ENCODE results near the gene PARM1.

The PARM1 gene

GRCh38 chr4:74942251-74942917 is 9.5 kb downstream of the PARM1 start:
- no peak for DNase-seq (ENCODE audit: low read depth, low spot score)

GRCh38 chr4:74942918-74943253 is 10.0 kb downstream of the PARM1 start:
- no peak for DNase-seq (ENCODE audit: low read depth, low spot score)

- DNase-seq (ENCODE audit: low read depth, low spot score): no peak
These were observed 11.5 kb downstream of the PARM1 start for GRCh38 chr4:74944354-74944793.

- no peak for DNase-seq (ENCODE audit: low read depth, low spot score)
These were observed 13.3 kb downstream of the PARM1 start for GRCh38 chr4:74946196-74946595.

GRCh38 chr4:74947798-74948197 is 14.9 kb downstream of the PARM1 start:
- DNase-seq (ENCODE audit: low read depth, low spot score): no peak

GRCh38 chr4:74948236-74948635 is 15.3 kb downstream of the PARM1 start:
- DNase-seq (ENCODE audit: low read depth, low spot score): no peak

- DNase-seq (ENCODE audit: low read depth, low spot score): peak; percentile 2
These were observed 17.3 kb downstream of the PARM1 start for GRCh38 chr4:74950200-74950599.

- DNase-seq (ENCODE audit: low read depth, low spot score): no peak
These were observed 18.0 kb downstream of the PARM1 start for GRCh38 chr4:74950882-74951281.

GRCh38 chr4:74953647-74954046 is 20.7 kb downstream of the PARM1 start:
- no peak for DNase-seq (ENCODE audit: low read depth, low spot score)

GRCh38 chr4:74958881-74959280 is 26.0 kb downstream of the PARM1 start:
- DNase-seq (ENCODE audit: low read depth, low spot score): no peak

GRCh38 chr4:74961230-74961629 is 28.3 kb downstream of the PARM1 start:
- no peak for DNase-seq (ENCODE audit: low read depth, low spot score)

- no peak for DNase-seq (ENCODE audit: low read depth, low spot score)
These were observed 29.7 kb downstream of the PARM1 start for GRCh38 chr4:74962584-74962983.

- no peak for DNase-seq (ENCODE audit: low read depth, low spot score)
These were observed 31.4 kb downstream of the PARM1 start for GRCh38 chr4:74964311-74964710.

- no peak for DNase-seq (ENCODE audit: low read depth, low spot score)
These were observed 34.4 kb downstream of the PARM1 start for GRCh38 chr4:74967324-74967723.

GRCh38 chr4:74968456-74969164 is 35.7 kb downstream of the PARM1 start:
- no peak for DNase-seq (ENCODE audit: low read depth, low spot score)

- DNase-seq (ENCODE audit: low read depth, low spot score): peak; percentile 27
These were observed 36.9 kb downstream of the PARM1 start for GRCh38 chr4:74969507-74970474.

GRCh38 chr4:74970577-74970976 is 37.7 kb downstream of the PARM1 start:
- DNase-seq (ENCODE audit: low read depth, low spot score): no peak

GRCh38 chr4:74971862-74972261 is 38.9 kb downstream of the PARM1 start:
- no peak for DNase-seq (ENCODE audit: low read depth, low spot score)

GRCh38 chr4:74975082-74975481 is 42.2 kb downstream of the PARM1 start:
- no peak for DNase-seq (ENCODE audit: low read depth, low spot score)

GRCh38 chr4:74975848-74976824 is 43.2 kb downstream of the PARM1 start:
- no peak for DNase-seq (ENCODE audit: low read depth, low spot score)

Data from ELF-1 (cell line).